ENCODE results near the gene MYOCD. TPM values are rescaled to one million over a fixed set of nuclear protein-coding genes. Genes with fewer than 3 reads are reported as not detected.

The MYOCD gene
- polyA plus RNA-seq, 2 of the 4 experiments (the other 2 are of a cell fraction), result 8.6 to 12.5 TPM

- Histone ChIP-seq H3K9me3 (peaks cover 14% of the 10 kb centered on the region; the same call in 2 of the 3 replicates), H3K27ac (no peak overlapping the region), H3K4me1 (peaks cover 5% of the 10 kb centered on the region; the same call in 1 of the 3 replicates), H3K4me3 (no peak overlapping the region), H3K4me2 (no peak overlapping the region)
- POLR2A ChIA-PET, result no interaction called here
- WGBS (ENCODE audit: missing lambda C conversion rate), result 61% methylated on average over 5 of the region's 5 CpGs
- CTCF ChIA-PET, result no interaction called here
- no peak for DNase-seq (ENCODE audit: low read depth in 1 of 2, low spot score in 1 of 2)
- no peak for ATAC-seq
- no peak for FAIRE-seq
- TF ChIP-seq TFCP2L1 (CRISPR knock-in tag; IDR thresholded peaks at IDR 0.05) (no peak), HOXA7 (CRISPR knock-in tag; IDR thresholded peaks at IDR 0.05) (no peak), MAFK (IDR thresholded peaks at IDR 0.05; ENCODE audit: partially characterized antibody) (no peak), HES2 (IDR thresholded peaks at IDR 0.05) (no peak), NFE2L2 (conservative IDR thresholded peaks at IDR 0.05; ENCODE audit: low read length) (no peak), CBX2 (IDR thresholded peaks at IDR 0.05; ENCODE audit: borderline replicate concordance, low read depth) (no peak), NR3C1 (IDR thresholded peaks at IDR 0.05) (no peak), SMC3 (IDR thresholded peaks at IDR 0.05) (no peak), RFX5 (IDR thresholded peaks at IDR 0.05) (no peak), ATOH8 (CRISPR knock-in tag; IDR thresholded peaks at IDR 0.05; ENCODE audit: low read depth) (no peak), GATA3 (IDR thresholded peaks at IDR 0.05; ENCODE audit: borderline replicate concordance) (no peak), EHF (CRISPR knock-in tag; IDR thresholded peaks at IDR 0.05) (no peak), RNF2 (IDR thresholded peaks at IDR 0.05; ENCODE audit: borderline replicate concordance, low read depth) (no peak), CTCF (IDR thresholded peaks at IDR 0.05) (no peak), BCL3 (IDR thresholded peaks at IDR 0.05) (no peak), ZC3H11A (IDR thresholded peaks at IDR 0.05) (no peak)
These were observed 147.2 kb downstream of the MYOCD start for GRCh38 chr17:12812877-12813276.

- ATAC-seq (no peak), DNase-seq (ENCODE audit: low read depth in 1 of 2, low spot score in 1 of 2) (no peak), FAIRE-seq (no peak)
- WGBS (ENCODE audit: missing lambda C conversion rate), result 65% methylated on average over 9 of the region's 9 CpGs
- Histone ChIP-seq H3K4me3 (no peak overlapping the region), H3K4me2 (no peak overlapping the region), H3K27ac (no peak overlapping the region), H3K9me3 (peaks cover 7% of the 10 kb centered on the region; the same call in 2 of the 3 replicates), H3K4me1 (peaks cover 5% of the 10 kb centered on the region; the same call in 1 of the 3 replicates)
- CTCF ChIA-PET, result no interaction called here
- TF ChIP-seq CTCF (IDR thresholded peaks at IDR 0.05) (no peak), EHF (CRISPR knock-in tag; IDR thresholded peaks at IDR 0.05) (no peak), POLR2AphosphoS2 (conservative IDR thresholded peaks at IDR 0.05; ENCODE audit: low read length) (no peak), SREBF2 (IDR thresholded peaks at IDR 0.05) (no peak), HOXA7 (CRISPR knock-in tag; IDR thresholded peaks at IDR 0.05) (no peak), ESRRA (IDR thresholded peaks at IDR 0.05; ENCODE audit: borderline replicate concordance, low read length) (no peak), TP53 (CRISPR knock-in tag; IDR thresholded peaks at IDR 0.05) (no peak), TFCP2L1 (CRISPR knock-in tag; IDR thresholded peaks at IDR 0.05) (no peak), FOSL2 (IDR thresholded peaks at IDR 0.05) (no peak), FOSL2 (CRISPR knock-in tag; IDR thresholded peaks at IDR 0.05) (no peak)
- POLR2A ChIA-PET, result no interaction called here
These were observed 148.0 kb downstream of the MYOCD start for GRCh38 chr17:12813664-12814063.

All from A549 (cell line).